HG02970 (cell line): Measurements from ENCODE around the gene DDN.

Experiments
- ATAC-seq: cut with Tn5 transposase; IDR thresholded peaks from one replicate; pipeline ENCODE4 v1.9.1; 2021; ENCODE audit warnings: mild to moderate bottlenecking, moderate library complexity, moderate number of reproducible peaks; ENCODE audit not compliant: unreplicated experiment, low FRiP score

DDN gene

DNA sequence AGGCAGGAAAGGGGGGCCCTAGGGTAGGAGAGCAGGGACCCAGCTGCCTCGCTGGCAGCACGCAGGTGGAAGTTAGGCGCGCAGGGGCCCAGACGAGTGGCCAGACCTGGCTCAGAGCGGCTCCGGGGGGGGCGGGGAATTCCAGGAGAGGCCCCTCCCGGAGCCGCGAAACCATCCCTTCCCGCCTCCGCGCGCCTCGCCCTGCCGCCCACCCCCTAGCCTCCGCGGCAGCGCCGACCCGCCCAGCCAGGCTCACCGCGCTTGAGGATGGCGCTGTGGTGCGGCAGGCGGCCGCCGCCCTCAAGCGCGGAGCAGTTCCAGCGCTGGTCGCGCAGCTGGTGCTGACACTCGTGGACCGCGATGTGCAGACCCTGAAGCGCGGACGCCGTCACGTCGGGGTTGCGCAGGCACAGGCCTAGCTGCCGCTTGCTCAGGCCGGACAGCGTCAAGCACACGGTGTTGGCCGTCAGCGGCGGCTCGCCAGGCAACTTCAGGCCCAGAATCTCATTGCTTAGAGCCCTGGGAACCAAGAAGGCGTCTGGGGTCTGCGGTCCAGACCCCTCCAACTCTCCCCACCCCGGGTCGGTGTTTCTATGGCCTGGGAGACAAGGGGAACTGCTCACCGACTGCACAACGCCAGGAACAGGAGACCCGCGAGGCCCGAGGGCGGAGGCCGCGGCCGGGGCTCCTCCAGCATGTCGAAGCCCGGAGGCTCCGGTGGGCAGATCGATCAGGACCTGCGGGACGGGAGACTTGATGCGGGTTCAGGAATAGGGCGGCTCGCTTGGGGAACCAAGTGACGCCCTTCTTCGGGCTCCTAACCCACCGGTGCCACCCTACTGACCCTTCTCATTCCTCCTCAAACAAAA is 29.1 kb downstream of the DDN start:
- ATAC-seq, result no peak

DNA sequence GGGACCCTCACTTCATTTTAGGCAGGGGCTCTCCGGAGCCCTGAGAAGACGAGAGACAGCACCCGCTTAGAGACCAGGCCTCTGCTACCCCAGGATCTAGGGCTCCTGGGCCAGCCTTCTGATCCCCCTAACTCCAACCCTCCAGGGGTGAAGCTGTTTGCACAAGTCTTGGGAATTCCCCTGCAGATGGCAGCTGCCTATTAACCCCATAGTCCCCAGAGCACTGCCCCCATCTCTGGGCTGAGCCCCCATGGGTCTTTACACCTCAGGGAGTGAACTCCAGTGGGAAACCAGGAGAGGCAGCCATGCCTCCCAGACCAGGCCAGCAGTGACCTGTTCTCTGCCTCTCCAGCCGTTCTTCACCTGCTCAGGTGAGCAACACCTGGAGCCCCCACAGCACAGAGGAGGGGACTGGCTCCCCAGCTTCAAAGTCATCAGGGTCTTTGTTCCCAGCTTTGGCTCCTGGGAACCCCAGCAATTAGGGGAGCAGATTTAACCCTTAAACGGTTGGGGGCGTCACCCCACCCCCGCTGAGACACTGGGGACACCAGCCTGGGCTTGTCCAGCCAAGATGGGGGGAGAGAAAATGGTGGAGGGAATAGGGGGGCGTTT is 29.9 kb downstream of the DDN start:
- ATAC-seq, result no peak

DNA sequence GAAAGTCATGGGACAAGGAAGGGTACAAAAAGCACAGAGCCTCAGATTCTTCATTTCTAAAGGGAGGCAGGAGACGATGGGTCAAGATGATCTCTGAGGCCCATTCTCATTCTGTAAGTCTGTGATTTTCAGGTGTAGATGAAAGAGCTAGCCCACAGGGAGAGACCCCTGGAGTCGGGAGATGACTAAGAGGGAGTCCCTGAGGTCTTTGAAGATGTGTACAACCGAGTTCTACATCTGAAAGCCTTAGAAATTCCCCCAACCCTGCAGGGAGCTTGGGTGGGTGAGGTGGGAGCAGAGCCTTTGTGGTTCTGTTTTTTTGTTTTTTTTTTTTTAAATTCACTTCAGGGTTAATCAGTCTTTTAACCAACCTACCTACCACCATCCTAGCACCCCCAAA is 30.7 kb downstream of the DDN start:
- no peak for ATAC-seq

- ATAC-seq, result no peak
These were observed 31.2 kb downstream of the DDN start for GRCh38 chr12:48967991-48968390.

DNA sequence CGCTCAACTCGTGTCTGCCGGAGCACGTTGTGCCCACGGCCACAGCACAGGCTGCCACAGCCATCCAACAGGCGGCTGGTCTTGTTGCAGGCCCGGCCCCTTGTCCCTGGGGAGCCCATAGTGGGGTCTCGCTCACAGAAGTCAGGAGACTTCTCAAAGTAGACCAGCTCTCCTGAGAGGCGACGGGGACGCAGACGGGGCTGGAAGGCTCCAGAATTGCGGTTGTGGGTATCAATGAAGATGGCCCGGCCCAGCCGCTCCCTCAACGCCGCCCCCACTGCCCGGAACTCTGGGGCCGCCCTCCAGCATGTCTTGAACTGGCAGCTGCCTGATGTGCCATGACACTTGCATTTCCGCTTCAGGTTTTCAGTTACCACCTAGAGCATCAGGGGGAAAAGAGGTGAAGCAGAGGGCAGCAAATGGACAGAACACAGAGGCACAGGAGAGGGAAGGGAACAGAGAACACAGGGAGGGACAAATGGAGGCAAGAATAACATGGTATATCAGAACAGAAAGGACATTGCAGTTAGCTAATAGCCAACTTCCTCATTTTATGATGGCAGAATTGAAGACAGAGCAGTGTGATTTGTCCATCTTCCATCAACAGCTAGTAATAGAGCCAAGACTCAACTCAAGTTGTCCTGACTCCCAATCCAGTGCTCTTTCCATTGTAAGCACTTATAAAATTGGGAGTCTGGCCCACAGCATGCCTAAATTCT is 32.8 kb downstream of the DDN start:
- ATAC-seq, result no peak

DNA sequence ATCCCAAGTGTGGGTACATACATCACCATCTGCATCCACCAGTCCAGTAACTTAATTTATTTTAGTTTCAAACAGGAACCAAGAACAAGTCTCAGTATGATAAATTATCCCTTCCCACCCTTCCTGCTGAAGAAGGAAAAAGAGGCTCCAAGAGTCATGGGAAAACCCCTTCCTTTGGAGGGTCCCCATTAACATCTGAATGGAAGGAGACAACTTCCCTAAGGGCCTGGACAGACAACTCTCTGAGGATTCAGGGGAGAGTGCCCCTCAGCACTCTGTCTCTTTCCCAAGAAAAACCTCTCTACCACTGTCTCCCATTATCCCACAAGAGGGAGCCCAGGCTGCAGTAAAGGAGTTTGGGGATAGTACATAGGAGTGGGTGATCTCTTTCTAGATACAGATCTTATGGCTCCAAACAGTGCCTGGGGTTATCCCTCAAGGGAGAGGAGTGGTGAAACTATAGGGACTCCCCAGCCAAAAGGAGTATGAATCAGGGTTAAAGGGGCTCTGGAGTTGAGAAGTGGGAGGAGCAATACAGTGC is 33.8 kb downstream of the DDN start:
- ATAC-seq, result no peak

DNA sequence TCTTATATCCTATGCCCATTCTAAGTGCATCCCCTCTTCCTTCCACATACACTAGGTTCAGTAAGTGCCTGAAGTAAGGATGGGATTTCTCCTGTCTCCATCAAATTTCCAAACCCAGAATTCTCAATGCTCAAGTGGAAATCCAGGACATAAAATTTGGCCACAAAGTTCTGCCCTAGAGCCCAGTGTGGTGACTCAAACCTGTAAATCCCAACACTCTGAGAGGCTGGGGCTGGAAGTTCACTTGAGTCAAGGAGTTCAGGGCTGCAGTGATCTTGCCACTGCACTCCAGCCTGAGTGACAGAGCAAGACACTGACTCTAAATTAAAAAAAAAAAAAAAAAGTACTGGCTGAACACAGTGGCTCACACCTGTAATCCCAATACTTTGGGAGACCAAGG is 37.4 kb downstream of the DDN start:
- no peak for ATAC-seq

- ATAC-seq, result no peak
These were observed 37.8 kb downstream of the DDN start for GRCh38 chr12:48961331-48961730.

DNA sequence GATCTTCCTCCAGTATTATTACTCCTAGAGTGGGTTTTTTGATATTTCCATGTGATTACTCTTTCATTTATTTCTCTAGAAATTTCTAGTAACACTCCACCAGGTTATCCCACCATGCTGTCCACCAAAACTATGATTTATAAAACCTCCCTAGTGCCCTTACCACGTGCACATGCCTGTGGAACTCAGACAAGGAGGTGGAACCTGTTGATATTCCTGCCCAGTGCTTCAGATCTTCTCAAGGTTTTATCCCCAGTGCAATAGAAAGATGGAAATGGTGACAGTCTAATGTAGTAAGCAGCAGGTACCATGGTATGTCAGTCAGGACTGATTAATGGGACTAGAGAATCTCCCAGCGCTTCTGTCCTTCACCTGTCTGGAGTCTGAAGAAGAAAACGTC is 38.3 kb downstream of the DDN start:
- ATAC-seq, result no peak

DNA sequence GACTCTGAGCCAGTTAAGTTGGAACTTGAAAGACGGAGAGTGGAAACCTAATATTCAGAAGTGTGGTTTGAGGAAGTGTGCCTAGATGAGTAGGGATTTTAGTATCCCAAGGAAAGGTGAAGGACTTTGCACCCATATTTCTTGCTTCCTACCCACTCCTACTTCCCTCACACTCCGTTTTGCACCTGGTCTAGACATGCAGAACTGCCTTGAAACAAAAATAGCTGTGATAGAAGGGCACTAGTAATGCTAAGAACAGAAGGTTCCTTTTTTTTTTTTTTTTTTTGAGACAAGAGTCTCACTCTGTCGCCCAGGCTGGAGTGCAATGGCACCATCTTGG is 41.2 kb downstream of the DDN start:
- no peak for ATAC-seq

- ATAC-seq, result peak; percentile 71
These were observed 41.8 kb downstream of the DDN start, which contains the start of gene ARF3 for GRCh38 chr12:48957141-48958048. TSS of gene ARF3 (minus strand) at chr12:48957487. CDS start at chr12:48941095, 16,392 bp downstream.

GRCh38 chr12:48956279-48957140 is 42.7 kb downstream of the DDN start:
- no peak for ATAC-seq

DNA sequence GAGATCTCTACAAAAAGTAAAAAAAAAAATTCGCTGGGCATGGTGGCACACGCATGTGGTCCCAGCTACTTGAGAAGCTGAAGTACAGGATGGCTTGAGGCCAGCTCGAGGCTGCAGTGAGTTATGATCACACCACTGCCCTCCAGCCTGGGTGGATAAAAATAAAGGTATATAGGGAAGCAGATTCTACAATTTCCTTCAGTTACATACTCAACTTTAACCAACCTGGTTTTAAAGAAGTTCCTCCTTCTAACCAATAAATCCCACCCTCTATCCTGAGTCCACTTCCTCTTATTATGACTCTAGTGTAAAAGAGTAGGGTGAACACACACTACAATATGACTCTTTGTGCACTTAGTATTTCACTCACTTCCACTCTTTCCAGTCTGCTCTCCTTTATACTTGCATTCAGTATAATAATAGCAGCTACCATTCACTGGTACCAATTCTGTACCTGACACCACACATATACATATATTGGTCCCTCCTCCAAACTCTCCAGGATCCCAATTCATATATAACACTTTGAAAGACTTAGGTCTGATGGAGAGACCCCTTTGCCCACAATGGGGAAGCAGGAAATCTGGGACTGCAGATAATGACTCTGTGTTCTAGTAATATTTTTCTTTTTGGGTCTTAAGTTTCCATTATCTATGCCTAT is 44.2 kb downstream of the DDN start:
- ATAC-seq, result no peak

DNA sequence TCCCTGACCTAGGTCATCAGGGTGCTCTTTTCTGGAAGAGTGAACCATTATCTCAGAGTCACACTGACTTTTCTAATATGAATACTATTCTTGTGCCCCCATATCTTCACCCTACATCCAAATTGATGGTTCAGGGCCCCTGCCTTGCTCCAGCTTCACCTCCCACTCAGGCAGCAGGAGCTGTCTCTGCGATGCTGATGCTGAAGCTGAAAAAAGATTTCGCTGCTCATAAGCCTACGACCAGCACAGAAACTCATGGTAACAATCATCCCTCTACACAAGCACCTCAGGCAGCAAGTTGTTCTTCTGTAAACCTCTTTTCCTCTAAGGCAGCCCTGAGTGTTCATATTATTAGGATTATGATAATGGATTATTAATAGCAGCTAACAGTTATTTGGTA is 45.1 kb downstream of the DDN start:
- no peak for ATAC-seq

GRCh38 chr12:48952691-48953090 is 46.5 kb downstream of the DDN start:
- no peak for ATAC-seq

GRCh38 chr12:48947727-48948126 is 51.4 kb downstream of the DDN start:
- no peak for ATAC-seq

DNA sequence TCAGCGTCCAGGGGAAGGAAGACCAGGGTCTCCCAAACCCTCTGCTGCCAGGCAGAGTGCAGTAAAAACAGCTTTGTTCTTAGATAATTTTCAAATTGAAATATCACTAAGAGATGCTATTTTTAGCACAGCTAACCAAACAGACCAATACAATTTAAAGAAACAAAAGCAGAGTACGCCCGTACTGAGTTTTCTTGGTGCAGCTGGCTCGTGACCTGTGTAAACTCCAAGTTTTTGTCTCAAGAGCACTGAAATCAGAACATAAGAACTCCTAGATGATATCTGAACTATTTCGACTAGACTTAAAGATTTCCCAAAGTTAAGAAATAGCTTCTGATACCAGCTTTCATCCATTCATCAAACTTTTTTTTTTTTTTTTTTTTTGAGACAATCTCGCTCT is 52.2 kb downstream of the DDN start:
- no peak for ATAC-seq

- no peak for ATAC-seq
These were observed 53.0 kb downstream of the DDN start for GRCh38 chr12:48946205-48946604.
